ENCODE measurements around the gene SARS2. TPM values are rescaled to one million over a fixed set of nuclear protein-coding genes. Genes with fewer than 3 reads are reported as not detected.

The SARS2 gene
- total RNA-seq, 2 donors from 2014 or later = 6.3 to 14.1 TPM

- no peaks in the 10 kb centered on the region for H3K36me3 ChIP-seq
- DNase-seq (ENCODE audit: low spot score) (no peak), ATAC-seq (ENCODE audit: insufficient number of reproducible peaks, low FRiP score, low read depth) (no peak)
- no peak overlapping the region for H3K4me3 ChIP-seq
- TF ChIP-seq CTCF (IDR thresholded peaks at IDR 0.05) = no peak
- no peaks in the 10 kb centered on the region for H3K9me3 ChIP-seq
- H3K27me3 ChIP-seq (replicated peaks; ENCODE audit: insufficient read depth) = no peaks in the 10 kb centered on the region
- no peak overlapping the region for H3K27ac ChIP-seq
- H3K4me1 ChIP-seq (ENCODE audit: control insufficient read depth in 1 of 2, low read depth in 2 of 2) = no peaks in the 10 kb centered on the region
Observed at GRCh38 chr19:38913958-38914357, 16.6 kb downstream of the SARS2 start.

GRCh38 chr19:38912600-38913514, 17.7 kb downstream of the SARS2 start:
- Histone ChIP-seq H3K4me3 (no peak overlapping the region), H3K9me3 (no peaks in the 10 kb centered on the region), H3K4me1 (ENCODE audit: control insufficient read depth in 1 of 2, low read depth in 2 of 2) (no peaks in the 10 kb centered on the region), H3K36me3 (no peaks in the 10 kb centered on the region), H3K27ac (no peak overlapping the region), H3K27me3 (replicated peaks; ENCODE audit: insufficient read depth) (no peaks in the 10 kb centered on the region)
- DNase-seq (ENCODE audit: low spot score) (no peak), ATAC-seq (ENCODE audit: insufficient number of reproducible peaks, low FRiP score, low read depth) (no peak)
- TF ChIP-seq CTCF (IDR thresholded peaks at IDR 0.05) = no peak

- Histone ChIP-seq H3K27ac (no peak overlapping the region), H3K36me3 (peaks cover 8% of the 10 kb centered on the region), H3K9me3 (no peaks in the 10 kb centered on the region), H3K4me1 (ENCODE audit: control insufficient read depth in 1 of 2, low read depth in 2 of 2) (no peaks in the 10 kb centered on the region), H3K27me3 (replicated peaks; ENCODE audit: insufficient read depth) (no peaks in the 10 kb centered on the region), H3K4me3 (no peak overlapping the region)
- no peak for TF ChIP-seq CTCF (IDR thresholded peaks at IDR 0.05)
- no peak for ATAC-seq (ENCODE audit: insufficient number of reproducible peaks, low FRiP score, low read depth)
- DNase-seq (ENCODE audit: low spot score) = no peak
Observed at GRCh38 chr19:38911388-38912001, 19.1 kb downstream of the SARS2 start.

GRCh38 chr19:38910488-38910887, 20.1 kb downstream of the SARS2 start:
- Histone ChIP-seq H3K27me3 (replicated peaks; ENCODE audit: insufficient read depth) (no peaks in the 10 kb centered on the region), H3K9me3 (no peaks in the 10 kb centered on the region), H3K27ac (no peak overlapping the region), H3K36me3 (peaks cover 15% of the 10 kb centered on the region), H3K4me3 (no peak overlapping the region), H3K4me1 (ENCODE audit: control insufficient read depth in 1 of 2, low read depth in 2 of 2) (no peaks in the 10 kb centered on the region)
- TF ChIP-seq CTCF (IDR thresholded peaks at IDR 0.05) = no peak
- no peak for DNase-seq (ENCODE audit: low spot score)
- no peak for ATAC-seq (ENCODE audit: insufficient number of reproducible peaks, low FRiP score, low read depth)

GRCh38 chr19:38908911-38909310, 21.7 kb downstream of the SARS2 start:
- Histone ChIP-seq H3K9me3 (no peaks in the 10 kb centered on the region), H3K27me3 (replicated peaks; ENCODE audit: insufficient read depth) (no peaks in the 10 kb centered on the region), H3K36me3 (peaks cover 29% of the 10 kb centered on the region), H3K4me1 (ENCODE audit: control insufficient read depth in 1 of 2, low read depth in 2 of 2) (no peaks in the 10 kb centered on the region), H3K27ac (no peak overlapping the region), H3K4me3 (no peak overlapping the region)
- no peak for DNase-seq (ENCODE audit: low spot score)
- no peak for TF ChIP-seq CTCF (IDR thresholded peaks at IDR 0.05)
- no peak for ATAC-seq (ENCODE audit: insufficient number of reproducible peaks, low FRiP score, low read depth)

Data from thoracic aorta (tissue), 2 donors.